ENCODE measurements around the gene CUL2. TPM values are rescaled to one million over a fixed set of nuclear protein-coding genes. Genes with fewer than 3 reads are reported as not detected.

CUL2 gene

GRCh38 chr10:34960983-34961382 lies 129.2 kb downstream of the CUL2 start:
- H3K4ac ChIP-seq (ENCODE audit: low read length) = no peak overlapping the region
- H3K9me3 ChIP-seq (replicated peaks in 1 of 2; ENCODE audit: control insufficient read depth in 2 of 2, insufficient read depth in 1 of 2, low read depth in 1 of 2, low read length in 2 of 2) = no peaks in the 10 kb centered on the region
- H2BK12ac ChIP-seq (ENCODE audit: low read length) = no peak overlapping the region
- no peak overlapping the region for H3K23ac ChIP-seq (ENCODE audit: low read depth, low read length, poor library complexity)
- WGBS, 2 donors (ENCODE audit: extremely low coverage in 2 of 2, insufficient read length in 2 of 2, insufficient replicate concordance in 1 of 2) = no CpG with 5 or more reads among the region's 8 CpGs
- H3K4me1 ChIP-seq (ENCODE audit: control insufficient read depth in 2 of 2, insufficient read depth in 1 of 2, low read depth in 1 of 2, low read length in 2 of 2) = peaks cover 0 to 3% of the 10 kb centered on the region in 2 donors
- no peak overlapping the region for H2AFZ ChIP-seq (ENCODE audit: low read length)
- no peak overlapping the region for H3K4me3 ChIP-seq (ENCODE audit: low read length in 2 of 2)
- no peak overlapping the region for H4K91ac ChIP-seq (ENCODE audit: low read depth, low read length, poor library complexity)
- no peak for DNase-seq (ENCODE audit: low spot score)
- H3K27ac ChIP-seq (replicated peaks; ENCODE audit: low read length) = no peak overlapping the region
- no peak overlapping the region for H3K9ac ChIP-seq (ENCODE audit: low read depth, low read length, poor library complexity)
- H3K18ac ChIP-seq (ENCODE audit: low read length) = no peak overlapping the region
- no peak overlapping the region for H2AK5ac ChIP-seq (ENCODE audit: low read depth, low read length)
- no peak overlapping the region for H2BK5ac ChIP-seq (ENCODE audit: low read length)
- H3K36me3 ChIP-seq (replicated peaks in 1 of 2; ENCODE audit: control insufficient read depth in 2 of 2, insufficient read depth in 2 of 2, low read length in 2 of 2) = no peaks in the 10 kb centered on the region
- H3K79me1 ChIP-seq (ENCODE audit: low read depth, low read length) = no peaks in the 10 kb centered on the region
- no peak overlapping the region for H2BK120ac ChIP-seq (ENCODE audit: low read depth, low read length)
- peak overlapping the region; percentile 83 for H2BK15ac ChIP-seq (ENCODE audit: low read length)
- H3K27me3 ChIP-seq (ENCODE audit: control insufficient read depth in 3 of 3, insufficient read depth in 3 of 3, low read depth in 1 of 3, low read length in 3 of 3) = peaks cover 0 to 10% (median 0%) of the 10 kb centered on the region in 3 experiments
- no peak overlapping the region for H3K14ac ChIP-seq (ENCODE audit: low read length)
- H4K8ac ChIP-seq (ENCODE audit: low read depth, low read length) = no peak overlapping the region
- H3K4me2 ChIP-seq (ENCODE audit: insufficient read depth, low read length, poor library complexity, severe bottlenecking) = no peak overlapping the region

- H4K91ac ChIP-seq (ENCODE audit: low read depth, low read length, poor library complexity) = no peak overlapping the region
- H2BK15ac ChIP-seq (ENCODE audit: low read length) = no peak overlapping the region
- no peak overlapping the region for H3K4ac ChIP-seq (ENCODE audit: low read length)
- H3K9ac ChIP-seq (ENCODE audit: low read depth, low read length, poor library complexity) = no peak overlapping the region
- no peak overlapping the region for H2AK5ac ChIP-seq (ENCODE audit: low read depth, low read length)
- H2BK12ac ChIP-seq (ENCODE audit: low read length) = no peak overlapping the region
- no peak overlapping the region for H3K23ac ChIP-seq (ENCODE audit: low read depth, low read length, poor library complexity)
- H4K8ac ChIP-seq (ENCODE audit: low read depth, low read length) = no peak overlapping the region
- H2BK120ac ChIP-seq (ENCODE audit: low read depth, low read length) = no peak overlapping the region
- no peak overlapping the region for H3K18ac ChIP-seq (ENCODE audit: low read length)
- H3K79me1 ChIP-seq (ENCODE audit: low read depth, low read length) = no peaks in the 10 kb centered on the region
- no peaks in the 10 kb centered on the region for H3K36me3 ChIP-seq (replicated peaks in 1 of 2; ENCODE audit: control insufficient read depth in 2 of 2, insufficient read depth in 2 of 2, low read length in 2 of 2)
- H2BK5ac ChIP-seq (ENCODE audit: low read length) = no peak overlapping the region
- peaks cover 0 to 3% of the 10 kb centered on the region in 2 donors for H3K4me1 ChIP-seq (ENCODE audit: control insufficient read depth in 2 of 2, insufficient read depth in 1 of 2, low read depth in 1 of 2, low read length in 2 of 2)
- no peak overlapping the region for H3K14ac ChIP-seq (ENCODE audit: low read length)
- DNase-seq (ENCODE audit: low spot score) = no peak
- H3K27ac ChIP-seq (replicated peaks; ENCODE audit: low read length) = no peak overlapping the region
- H3K27me3 ChIP-seq (ENCODE audit: control insufficient read depth in 3 of 3, insufficient read depth in 3 of 3, low read depth in 1 of 3, low read length in 3 of 3) = peaks cover 0 to 8% (median 0%) of the 10 kb centered on the region in 3 experiments
- WGBS, 2 donors (ENCODE audit: extremely low coverage in 2 of 2, insufficient read length in 2 of 2, insufficient replicate concordance in 1 of 2) = no CpG with 5 or more reads among the region's 4 CpGs
- H2AFZ ChIP-seq (ENCODE audit: low read length) = no peak overlapping the region
- no peak overlapping the region for H3K4me3 ChIP-seq (ENCODE audit: low read length in 2 of 2)
- H3K9me3 ChIP-seq (replicated peaks in 1 of 2; ENCODE audit: control insufficient read depth in 2 of 2, insufficient read depth in 1 of 2, low read depth in 1 of 2, low read length in 2 of 2) = no peaks in the 10 kb centered on the region
- H3K4me2 ChIP-seq (ENCODE audit: insufficient read depth, low read length, poor library complexity, severe bottlenecking) = no peak overlapping the region
Observed at GRCh38 chr10:34959786-34960185, 130.4 kb downstream of the CUL2 start.

- no CpG with 5 or more reads among the region's 9 CpGs for WGBS, 2 donors (ENCODE audit: extremely low coverage in 2 of 2, insufficient read length in 2 of 2, insufficient replicate concordance in 1 of 2)
- H3K4ac ChIP-seq (ENCODE audit: low read length) = no peak overlapping the region
- H3K9ac ChIP-seq (ENCODE audit: low read depth, low read length, poor library complexity) = no peak overlapping the region
- no peaks in the 10 kb centered on the region for H3K9me3 ChIP-seq (replicated peaks in 1 of 2; ENCODE audit: control insufficient read depth in 2 of 2, insufficient read depth in 1 of 2, low read depth in 1 of 2, low read length in 2 of 2)
- H3K14ac ChIP-seq (ENCODE audit: low read length) = no peak overlapping the region
- H2BK15ac ChIP-seq (ENCODE audit: low read length) = no peak overlapping the region
- H3K4me1 ChIP-seq (ENCODE audit: control insufficient read depth in 2 of 2, insufficient read depth in 1 of 2, low read depth in 1 of 2, low read length in 2 of 2) = peaks cover 0 to 3% of the 10 kb centered on the region in 2 donors
- H3K36me3 ChIP-seq (replicated peaks in 1 of 2; ENCODE audit: control insufficient read depth in 2 of 2, insufficient read depth in 2 of 2, low read length in 2 of 2) = no peaks in the 10 kb centered on the region
- no peak for DNase-seq (ENCODE audit: low spot score)
- no peak overlapping the region for H3K23ac ChIP-seq (ENCODE audit: low read depth, low read length, poor library complexity)
- H4K8ac ChIP-seq (ENCODE audit: low read depth, low read length) = no peak overlapping the region
- H2AK5ac ChIP-seq (ENCODE audit: low read depth, low read length) = no peak overlapping the region
- no peak overlapping the region for H4K91ac ChIP-seq (ENCODE audit: low read depth, low read length, poor library complexity)
- no peak overlapping the region for H2BK12ac ChIP-seq (ENCODE audit: low read length)
- peak overlapping the region; percentile 60 for H2AFZ ChIP-seq (ENCODE audit: low read length)
- no peak overlapping the region for H3K4me2 ChIP-seq (ENCODE audit: insufficient read depth, low read length, poor library complexity, severe bottlenecking)
- peaks cover 0 to 8% (median 0%) of the 10 kb centered on the region in 3 experiments for H3K27me3 ChIP-seq (ENCODE audit: control insufficient read depth in 3 of 3, insufficient read depth in 3 of 3, low read depth in 1 of 3, low read length in 3 of 3)
- H3K27ac ChIP-seq (replicated peaks; ENCODE audit: low read length) = no peak overlapping the region
- H3K18ac ChIP-seq (ENCODE audit: low read length) = no peak overlapping the region
- no peak overlapping the region for H2BK5ac ChIP-seq (ENCODE audit: low read length)
- H3K79me1 ChIP-seq (ENCODE audit: low read depth, low read length) = no peaks in the 10 kb centered on the region
- no peak overlapping the region for H3K4me3 ChIP-seq (ENCODE audit: low read length in 2 of 2)
- no peak overlapping the region for H2BK120ac ChIP-seq (ENCODE audit: low read depth, low read length)
Observed at GRCh38 chr10:34959321-34959720, 130.8 kb downstream of the CUL2 start.

Small RNAs within 50 kb of the gene (small RNA-seq; reads per million reads assigned to genes)
- gene MIR3611 (ENCODE audit: insufficient read depth) = not detected
- not detected for gene RNU7-77P (ENCODE audit: insufficient read depth)

All from neuronal stem cell (in vitro differentiated cells).